Measurements from ENCODE around the gene MRPS27. TPM values are rescaled to one million over a fixed set of nuclear protein-coding genes. Genes with fewer than 3 reads are reported as not detected.

Gene MRPS27
- total and polyA plus RNA-seq, 2 of the 13 experiments (the other 11 are each of a cell fraction or from before 2014, with no cell fraction given), result 71.8 to 115 TPM

- TF ChIP-seq ZBTB33 (CRISPR knock-in tag; IDR thresholded peaks at IDR 0.05), result peak; percentile 6; the same call in 1 of the 2 replicates
- TF ChIP-seq, protein P1, sequence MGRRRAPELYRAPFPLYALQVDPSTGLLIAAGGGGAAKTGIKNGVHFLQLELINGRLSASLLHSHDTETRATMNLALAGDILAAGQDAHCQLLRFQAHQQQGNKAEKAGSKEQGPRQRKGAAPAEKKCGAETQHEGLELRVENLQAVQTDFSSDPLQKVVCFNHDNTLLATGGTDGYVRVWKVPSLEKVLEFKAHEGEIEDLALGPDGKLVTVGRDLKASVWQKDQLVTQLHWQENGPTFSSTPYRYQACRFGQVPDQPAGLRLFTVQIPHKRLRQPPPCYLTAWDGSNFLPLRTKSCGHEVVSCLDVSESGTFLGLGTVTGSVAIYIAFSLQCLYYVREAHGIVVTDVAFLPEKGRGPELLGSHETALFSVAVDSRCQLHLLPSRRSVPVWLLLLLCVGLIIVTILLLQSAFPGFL (CRISPR knock-in tag; IDR thresholded peaks at IDR 0.05), result no peak; the same call in 1 of the 2 replicates
- peak; percentile 24 for TF ChIP-seq AGO2 (optimal IDR thresholded peaks at IDR 0.05; ENCODE audit: low read depth, low read length)
- TF ChIP-seq, protein P2, sequence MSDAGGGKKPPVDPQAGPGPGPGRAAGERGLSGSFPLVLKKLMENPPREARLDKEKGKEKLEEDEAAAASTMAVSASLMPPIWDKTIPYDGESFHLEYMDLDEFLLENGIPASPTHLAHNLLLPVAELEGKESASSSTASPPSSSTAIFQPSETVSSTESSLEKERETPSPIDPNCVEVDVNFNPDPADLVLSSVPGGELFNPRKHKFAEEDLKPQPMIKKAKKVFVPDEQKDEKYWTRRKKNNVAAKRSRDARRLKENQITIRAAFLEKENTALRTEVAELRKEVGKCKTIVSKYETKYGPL (CRISPR knock-in tag; IDR thresholded peaks at IDR 0.05), result no peak
- no peak for TF ChIP-seq HNRNPH1 (optimal IDR thresholded peaks at IDR 0.05; ENCODE audit: low read depth, low read length)
- TF ChIP-seq HNF1A (IDR thresholded peaks at IDR 0.05; ENCODE audit: low read depth), result no peak
- TF ChIP-seq HNF1A (CRISPR knock-in tag; IDR thresholded peaks at IDR 0.05; ENCODE audit: borderline replicate concordance), result peak; percentile 64
- TF ChIP-seq ZHX2 (IDR thresholded peaks at IDR 0.05; ENCODE audit: low read depth), result peak; percentile 86
- no peak for TF ChIP-seq ZHX2 (CRISPR knock-in tag; IDR thresholded peaks at IDR 0.05; ENCODE audit: borderline replicate concordance)
- no peak for TF ChIP-seq ZNF788 (CRISPR knock-in tag; IDR thresholded peaks at IDR 0.05; ENCODE audit: borderline replicate concordance)
These were observed at the start of gene MRPS27, which contains the start of gene PTCD2 (continued) for GRCh38 chr5:72319976-72320752.

Data from HepG2 (cell line).